ENCODE results near the gene ACTC1. TPM values are rescaled to one million over a fixed set of nuclear protein-coding genes. Genes with fewer than 3 reads are reported as not detected.

ACTC1 gene
- total RNA-seq, 1 donor from 2014 or later: not detected

DNA sequence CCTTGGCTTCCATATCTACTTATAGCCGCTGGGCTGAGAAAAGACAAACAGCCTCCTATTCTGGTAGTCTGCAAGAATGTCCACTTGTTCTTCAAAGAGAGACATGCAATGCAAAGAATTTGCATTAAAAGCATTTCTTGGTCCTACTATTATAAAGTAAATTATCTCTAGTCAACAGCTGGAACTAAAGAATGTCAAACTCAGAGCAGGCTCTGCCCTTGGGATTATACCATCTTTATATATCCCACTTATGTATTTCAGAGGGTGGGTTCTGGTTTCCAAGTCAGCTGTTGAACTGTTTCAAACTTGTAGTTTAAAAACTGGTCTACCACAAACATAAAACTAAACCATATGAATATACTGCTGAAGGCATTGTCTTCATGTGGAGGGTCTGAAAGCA is 7.0 kb upstream of the ACTC1 start:
- intact Hi-C loops (cut with micrococcal nuclease): no loop called here

DNA sequence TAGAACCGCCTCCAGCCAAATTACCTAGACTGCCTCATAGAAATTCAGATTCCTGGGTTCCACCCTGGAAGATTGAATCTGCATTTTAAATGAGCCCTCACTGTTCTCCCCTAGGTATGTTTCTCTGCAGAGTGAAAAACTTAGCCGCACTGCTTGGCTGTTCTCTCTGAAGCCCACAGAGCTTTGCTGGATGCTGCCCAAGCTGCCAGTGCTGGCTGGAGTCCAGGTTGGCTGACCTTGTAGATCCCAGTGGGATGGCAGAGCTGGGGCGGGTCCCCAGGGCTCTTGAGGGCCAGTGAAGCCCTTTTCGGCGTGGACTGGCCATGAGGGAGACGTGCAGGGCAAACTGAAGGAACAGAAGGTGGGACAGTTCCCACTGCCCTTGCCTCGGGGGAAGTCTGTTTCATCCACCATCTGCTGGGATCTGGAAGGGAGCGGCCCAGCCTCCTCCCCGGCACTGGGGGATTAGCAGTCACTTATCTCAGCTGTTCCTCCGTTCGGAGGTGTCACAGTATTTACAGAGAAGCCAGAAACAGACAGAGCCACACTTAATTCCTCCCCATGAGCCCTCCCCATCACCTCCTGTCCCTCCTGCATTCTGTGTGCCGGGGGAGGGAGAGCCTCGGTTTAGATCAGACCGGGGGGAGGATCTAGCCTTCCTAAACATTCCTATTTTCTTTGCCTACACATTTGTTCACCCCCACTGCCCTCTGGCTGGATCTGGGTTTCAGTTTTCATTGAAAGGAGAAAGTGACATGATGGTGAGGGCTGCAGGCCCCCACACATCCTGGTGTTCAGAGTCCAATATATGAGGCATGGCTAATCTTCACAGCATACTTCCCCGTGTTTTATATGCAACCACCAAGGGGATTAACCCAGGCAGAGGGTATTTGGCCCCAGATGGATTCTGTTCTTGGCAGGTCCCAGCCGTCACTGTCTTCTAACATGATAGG is 4.1 kb upstream of the ACTC1 start:
- intact Hi-C loops (cut with micrococcal nuclease): no loop called here

DNA sequence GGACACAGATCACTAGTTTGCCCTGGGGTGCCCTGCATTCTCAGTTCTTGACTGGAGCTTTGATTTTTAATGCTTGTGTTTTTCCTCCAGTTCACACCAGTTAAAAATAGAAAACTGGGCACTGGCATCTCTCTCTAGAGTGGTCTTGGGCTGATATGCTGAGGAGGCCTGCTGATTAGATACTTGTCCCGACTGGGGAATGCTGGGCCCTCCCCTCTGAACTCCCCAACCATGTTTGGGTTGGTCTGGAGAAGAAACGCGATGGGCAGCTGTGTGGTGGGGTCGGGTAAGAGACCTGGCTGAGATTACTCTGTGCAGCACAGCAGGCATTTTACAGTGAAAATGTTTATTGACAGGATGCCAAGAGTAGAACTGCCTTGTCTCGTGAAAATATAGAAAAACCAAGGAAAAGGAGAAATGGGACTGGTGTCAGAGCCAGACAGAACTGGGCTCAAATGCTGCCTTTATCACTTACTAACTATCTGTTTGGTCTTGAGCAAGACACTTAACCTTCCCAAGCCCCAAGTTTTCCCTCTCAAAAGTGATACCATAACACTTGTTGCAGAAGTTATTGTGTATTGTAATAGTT is 1.6 kb upstream of the ACTC1 start:
- intact Hi-C loops (cut with micrococcal nuclease): no loop called here

DNA sequence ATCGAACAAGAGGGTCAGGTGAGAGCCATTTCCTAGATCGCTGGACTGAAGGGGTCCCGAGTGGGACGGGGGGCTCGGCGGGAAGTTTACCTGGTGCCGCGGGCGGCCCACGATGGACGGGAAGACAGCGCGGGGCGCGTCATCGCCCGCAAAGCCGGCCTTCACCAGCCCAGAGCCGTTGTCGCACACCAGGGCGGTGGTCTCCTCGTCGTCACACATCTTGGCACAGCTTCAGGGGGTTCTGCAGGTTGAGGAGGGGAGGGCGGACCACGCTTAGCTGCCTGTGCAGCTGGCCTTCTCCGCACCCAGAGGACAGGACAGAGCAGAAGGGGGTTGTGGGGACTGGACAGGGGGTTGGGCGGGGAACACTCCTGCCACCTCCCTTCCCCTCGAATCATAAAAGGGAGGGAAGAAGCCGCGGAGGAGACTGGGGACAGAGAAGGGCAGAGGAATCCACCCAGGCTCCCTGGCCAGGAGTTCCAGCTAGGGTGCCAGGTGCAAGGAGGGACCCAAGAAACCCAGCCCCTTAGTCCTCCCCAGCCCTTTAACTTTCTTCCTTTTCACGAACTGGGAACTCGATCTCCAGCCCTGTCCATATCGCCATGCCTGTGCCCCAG is 651 bp downstream of the ACTC1 start:
- intact Hi-C loops (cut with micrococcal nuclease): no loop called here

DNA sequence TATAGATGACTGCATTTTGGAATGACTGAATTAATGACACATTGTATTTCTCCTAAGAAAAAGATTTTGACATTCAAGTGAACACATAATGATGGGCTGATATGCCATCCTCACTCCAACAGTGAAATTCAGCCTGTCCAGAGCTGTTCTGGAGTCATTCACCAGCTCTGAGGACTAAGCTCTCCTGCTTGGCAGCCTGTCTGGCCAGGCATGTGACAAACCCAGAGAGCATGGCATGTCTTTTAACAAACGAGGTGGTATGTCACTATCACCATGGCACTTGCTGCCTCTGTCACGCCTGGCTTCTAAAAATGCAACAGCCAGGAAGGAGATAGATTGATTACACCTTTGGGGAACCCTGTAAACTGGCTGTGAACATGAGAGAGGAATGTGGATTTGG is 1.4 kb downstream of the ACTC1 start:
- intact Hi-C loops (cut with micrococcal nuclease): no loop called here

DNA sequence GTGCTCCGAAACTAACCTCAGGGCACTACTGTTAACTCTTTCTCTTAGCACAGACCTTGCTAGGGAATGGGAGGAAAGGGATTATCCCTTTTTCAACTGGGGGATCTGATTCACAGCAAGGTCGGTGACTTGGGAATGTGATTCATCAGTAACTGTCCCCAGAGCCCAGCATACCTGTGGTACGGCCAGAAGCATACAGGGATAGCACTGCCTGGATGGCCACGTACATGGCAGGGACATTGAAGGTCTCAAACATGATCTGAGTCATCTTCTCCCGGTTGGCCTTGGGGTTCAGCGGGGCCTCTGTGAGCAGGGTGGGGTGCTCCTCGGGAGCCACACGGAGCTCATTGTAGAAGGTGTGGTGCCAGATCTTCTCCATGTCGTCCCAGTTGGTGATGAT is 2.3 kb downstream of the ACTC1 start:
- intact Hi-C loops (cut with micrococcal nuclease): no loop called here

DNA sequence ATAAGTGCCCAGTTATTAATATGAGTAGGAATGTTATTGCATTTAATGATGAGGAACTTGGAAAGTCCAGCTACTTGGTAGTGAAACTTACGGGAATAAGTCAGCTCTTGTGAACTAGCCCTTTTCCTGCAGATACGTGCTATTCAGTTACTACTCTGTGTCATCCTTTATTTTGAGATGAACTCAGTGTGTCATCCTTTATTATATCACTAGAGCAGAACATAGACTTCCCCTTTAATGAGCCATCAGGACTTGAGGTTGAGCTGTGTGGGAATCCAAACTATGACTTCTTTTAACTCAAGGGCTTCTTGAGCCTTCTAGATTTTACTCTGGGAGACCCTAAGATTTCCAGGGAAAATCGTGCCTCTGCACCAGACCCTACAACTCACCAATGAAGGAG is 3.6 kb downstream of the ACTC1 start:
- intact Hi-C loops (cut with micrococcal nuclease): no loop called here

DNA sequence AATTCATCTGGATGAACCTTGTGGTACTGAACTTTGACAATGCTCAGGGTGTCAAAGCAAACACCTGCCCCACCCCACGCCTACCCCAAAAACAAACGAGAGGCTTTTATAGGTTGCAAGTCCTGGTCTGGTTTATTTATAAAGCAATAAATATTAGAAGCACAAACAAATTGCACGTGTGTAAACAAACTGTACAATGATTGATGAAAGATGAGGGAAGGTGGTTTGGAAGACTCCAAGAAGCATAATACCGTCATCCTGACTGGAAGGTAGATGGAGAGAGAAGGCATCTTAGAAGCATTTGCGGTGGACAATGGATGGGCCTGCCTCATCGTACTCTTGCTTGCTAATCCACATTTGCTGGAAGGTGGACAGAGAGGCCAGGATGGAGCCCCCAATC is 5.2 kb downstream of the ACTC1 start:
- intact Hi-C loops (cut with micrococcal nuclease): no loop called here

DNA sequence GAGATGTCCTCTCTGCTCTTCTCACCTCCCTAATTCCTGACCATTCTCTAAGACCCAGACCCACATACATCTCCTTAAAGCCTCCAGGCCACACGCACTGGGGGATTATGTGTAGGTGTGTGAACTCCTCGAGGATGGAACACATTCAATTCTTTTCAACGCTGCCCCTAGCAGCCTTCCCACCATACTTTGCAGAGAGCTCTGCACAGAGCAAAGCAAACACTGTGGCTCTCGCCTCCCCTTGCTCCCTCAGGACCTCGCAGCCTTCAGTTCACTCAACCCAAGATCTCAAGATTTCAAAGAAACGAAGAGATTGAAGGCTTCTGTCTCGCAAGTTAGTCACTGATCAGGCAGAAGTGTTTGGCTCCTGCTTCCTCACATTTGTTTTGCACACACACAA is 6.0 kb downstream of the ACTC1 start:
- intact Hi-C loops (cut with micrococcal nuclease): no loop called here

DNA sequence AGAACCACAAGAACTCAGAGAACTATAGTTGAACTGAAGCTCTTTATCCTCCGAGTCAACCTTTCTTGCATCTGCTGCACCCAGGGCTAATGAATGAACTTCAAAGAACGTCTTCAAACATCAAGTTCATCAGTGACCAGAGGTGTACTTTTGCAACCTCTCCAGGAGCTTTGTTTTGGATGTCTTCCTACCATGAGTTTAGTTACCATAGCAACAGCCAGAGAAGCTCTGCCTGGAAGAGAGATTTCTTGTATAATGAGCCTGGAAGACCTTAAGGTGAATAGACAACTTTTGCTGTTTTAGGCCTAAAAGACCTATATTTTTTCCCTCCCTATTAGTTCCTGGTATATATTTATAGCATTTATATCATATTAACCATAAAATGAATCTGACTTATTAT is 9.1 kb downstream of the ACTC1 start:
- intact Hi-C loops (cut with micrococcal nuclease): no loop called here

DNA sequence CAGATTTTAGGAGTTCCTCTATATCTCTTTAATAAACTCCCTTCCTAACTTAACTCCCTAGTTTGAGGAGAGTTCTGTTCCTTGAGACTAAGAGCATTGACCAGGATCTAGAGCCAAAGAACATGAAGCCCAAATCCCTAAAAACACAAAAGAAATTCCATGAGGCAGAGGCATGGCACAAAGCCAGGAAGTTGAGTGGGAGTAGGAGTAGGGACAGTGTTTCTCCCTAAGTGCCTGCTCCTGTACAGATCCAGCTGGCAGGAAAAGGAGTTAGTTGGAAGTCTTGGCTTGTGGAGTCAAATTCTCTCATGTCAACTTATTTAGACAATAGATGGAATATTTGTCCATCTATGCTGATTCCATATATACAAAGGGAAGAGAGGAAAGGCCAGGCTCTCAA is 11.4 kb downstream of the ACTC1 start:
- intact Hi-C loops (cut with micrococcal nuclease): no loop called here

DNA sequence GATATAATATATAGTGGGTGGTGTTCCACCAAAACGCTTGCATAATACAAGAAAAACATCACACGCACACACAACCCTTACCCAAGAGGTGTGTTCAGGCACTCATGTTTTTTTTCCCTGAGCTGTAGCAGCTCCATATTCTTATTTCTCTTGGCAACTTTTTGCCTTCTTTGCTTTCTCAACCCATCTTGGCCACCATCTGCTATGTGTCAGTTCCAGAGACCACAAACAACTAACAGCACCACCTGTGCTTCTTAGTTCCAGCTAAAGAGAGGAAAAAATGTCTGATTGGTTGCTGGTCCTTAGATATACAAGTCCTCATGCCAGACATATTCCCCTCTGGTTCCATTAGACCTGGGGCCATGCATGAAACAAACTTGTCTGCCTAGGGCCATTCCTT is 11.9 kb downstream of the ACTC1 start:
- intact Hi-C loops (cut with micrococcal nuclease): no loop called here

DNA sequence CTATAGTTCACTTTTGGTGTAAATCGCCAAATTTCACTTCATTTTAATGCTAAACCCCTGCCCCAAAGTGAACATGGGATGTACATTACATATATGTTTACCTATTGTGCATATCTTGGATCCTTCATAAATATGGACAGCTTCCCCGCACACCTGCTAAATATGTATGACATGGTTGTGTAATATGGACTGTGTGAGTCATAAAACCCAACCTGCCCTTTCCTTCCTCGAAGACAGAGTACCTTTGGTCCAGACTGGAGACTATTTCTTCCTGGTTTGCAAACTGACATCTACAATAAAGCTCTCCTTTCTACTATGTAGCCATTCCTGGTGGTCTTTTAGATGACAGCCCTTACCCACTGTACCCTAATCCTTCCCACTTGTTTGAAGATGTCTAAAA is 12.4 kb downstream of the ACTC1 start:
- intact Hi-C loops (cut with micrococcal nuclease): no loop called here

DNA sequence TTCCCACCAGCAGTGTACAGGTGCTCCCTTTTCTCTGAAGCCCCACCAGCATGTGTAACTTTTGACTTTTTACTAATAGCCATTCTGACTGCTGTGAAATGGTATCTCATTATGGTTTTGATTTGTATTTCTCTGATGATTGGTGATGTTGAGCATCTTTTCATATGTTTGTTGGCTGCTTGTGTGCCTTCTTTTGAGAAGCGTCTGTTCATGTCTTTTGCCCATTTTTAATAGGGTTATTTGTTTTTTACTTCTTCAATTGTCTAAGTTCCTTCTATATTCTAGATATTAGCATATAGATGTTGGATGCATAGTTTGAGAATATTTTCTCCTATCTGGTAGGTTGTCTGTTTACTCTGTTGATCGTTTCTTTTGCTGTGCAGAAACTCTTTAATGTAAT is 14.6 kb downstream of the ACTC1 start:
- intact Hi-C loops (cut with micrococcal nuclease): no loop called here

DNA sequence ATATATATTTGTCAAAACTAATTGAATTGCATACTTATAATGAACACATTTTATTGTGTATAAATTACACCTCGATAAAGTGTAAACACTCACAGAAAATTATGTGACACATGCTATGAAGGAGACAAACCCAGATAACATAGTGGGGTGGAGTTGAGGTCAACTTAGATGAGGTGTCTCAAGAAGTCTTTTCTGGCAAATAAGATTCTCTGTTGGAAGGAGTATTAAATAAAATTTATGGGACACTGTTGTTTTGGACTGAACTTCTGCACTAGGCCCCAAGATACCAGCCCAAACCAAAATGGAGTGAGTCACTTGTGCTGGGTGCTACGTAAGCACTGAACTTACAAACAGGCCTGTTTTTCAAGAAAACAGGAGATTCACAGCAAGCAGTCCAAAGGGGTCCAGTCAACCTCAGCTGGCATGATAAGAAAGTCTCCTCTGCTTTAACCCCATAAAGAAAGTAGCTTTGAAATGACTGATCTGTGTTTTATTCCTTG is 18.7 kb downstream of the ACTC1 start:
- intact Hi-C loops (cut with micrococcal nuclease): no loop called here

DNA sequence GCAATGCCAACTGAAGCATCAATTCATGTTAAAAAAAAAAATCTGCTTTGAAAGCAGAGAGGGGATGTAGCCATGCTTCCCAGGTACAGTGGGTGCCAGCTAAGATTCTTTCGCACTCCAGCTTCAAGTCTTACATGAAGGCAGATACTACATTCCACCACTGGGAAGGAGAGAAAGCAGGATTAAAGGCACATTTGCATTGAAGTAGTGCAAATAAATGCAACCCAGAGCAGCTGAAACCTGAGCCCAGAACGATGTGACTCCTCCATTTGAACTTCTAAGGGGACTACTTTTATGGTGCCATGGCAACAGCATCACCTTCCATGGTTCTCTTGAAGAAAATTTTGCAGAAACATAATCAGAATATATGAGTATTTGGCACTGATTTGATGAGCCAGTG is 21.4 kb downstream of the ACTC1 start:
- intact Hi-C loops (cut with micrococcal nuclease): no loop called here

DNA sequence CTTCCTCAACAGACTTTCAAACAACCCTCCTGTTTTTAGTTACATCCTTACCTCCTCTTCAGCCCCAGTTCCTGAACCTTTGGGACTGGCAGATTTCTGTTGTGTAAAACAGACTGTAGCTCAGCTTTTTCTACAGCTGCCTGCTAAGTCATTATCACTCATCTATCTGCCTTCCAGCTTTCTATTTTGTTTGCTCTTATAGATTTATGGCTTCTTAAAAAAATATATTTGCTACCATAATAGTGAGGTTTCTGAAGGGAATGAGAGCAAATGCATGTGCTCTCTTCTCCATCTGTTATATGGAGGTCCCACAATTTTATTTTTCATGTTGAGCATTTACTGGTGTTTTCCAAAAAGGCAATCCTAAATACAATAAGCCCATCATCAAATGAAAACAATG is 22.3 kb downstream of the ACTC1 start:
- intact Hi-C loops (cut with micrococcal nuclease): no loop called here

DNA sequence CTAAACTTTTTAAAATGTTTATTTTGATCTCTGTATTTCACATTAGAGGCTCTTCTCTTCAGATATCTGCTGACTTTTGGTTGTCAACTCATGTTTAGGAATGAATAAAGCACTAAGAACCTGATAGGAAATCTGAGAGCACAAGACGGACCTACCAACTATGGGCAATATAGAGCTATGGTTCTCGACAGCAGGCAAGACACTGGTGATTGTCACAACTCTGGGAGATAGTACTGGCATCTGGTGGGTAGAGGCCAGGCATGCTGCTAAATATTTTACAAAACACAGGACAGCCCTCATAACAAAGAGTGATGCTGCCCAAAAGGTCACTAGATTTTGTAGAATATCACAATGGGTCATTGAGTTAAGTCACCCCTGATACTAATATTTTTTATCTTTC is 23.0 kb downstream of the ACTC1 start:
- intact Hi-C loops (cut with micrococcal nuclease): no loop called here

DNA sequence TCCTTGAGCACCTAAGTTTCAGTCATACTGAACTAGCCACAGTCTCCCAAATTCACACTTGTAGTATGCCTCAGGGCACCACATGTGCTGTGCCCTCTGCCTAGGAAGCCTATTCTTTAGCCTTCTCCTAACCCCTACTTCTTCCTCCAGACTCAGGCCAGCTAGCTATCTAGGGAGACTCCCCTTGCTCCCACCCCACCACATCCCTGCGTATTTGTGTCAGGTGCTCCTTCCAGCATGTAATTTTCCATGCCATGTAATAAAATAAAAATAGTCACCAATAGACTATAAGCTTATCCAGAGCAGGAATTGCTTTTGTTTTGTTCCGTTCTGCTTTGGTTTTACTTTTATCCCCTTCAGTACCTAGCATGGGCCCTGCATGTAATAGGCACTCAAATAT is 25.6 kb downstream of the ACTC1 start:
- intact Hi-C loops (cut with micrococcal nuclease): no loop called here

DNA sequence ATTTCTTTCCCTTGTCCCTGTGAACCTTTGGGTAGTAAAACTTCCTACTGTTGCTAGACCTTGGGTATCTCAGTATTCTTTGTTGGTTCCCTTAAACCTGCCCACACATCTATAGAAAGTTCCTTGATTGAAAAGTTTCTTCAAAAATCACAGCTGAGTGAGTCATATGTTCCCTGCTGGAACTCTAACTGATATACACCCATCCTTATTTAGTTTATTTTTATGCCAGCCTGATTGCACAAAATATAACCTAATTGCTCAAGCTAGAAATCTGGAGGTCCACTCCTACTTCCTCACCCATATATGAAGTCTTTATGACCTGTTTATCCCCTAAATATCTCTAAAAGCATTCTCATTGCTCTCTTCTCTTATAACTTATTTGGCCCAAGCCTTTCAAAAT is 26.8 kb downstream of the ACTC1 start:
- intact Hi-C loops (cut with micrococcal nuclease): no loop called here

DNA sequence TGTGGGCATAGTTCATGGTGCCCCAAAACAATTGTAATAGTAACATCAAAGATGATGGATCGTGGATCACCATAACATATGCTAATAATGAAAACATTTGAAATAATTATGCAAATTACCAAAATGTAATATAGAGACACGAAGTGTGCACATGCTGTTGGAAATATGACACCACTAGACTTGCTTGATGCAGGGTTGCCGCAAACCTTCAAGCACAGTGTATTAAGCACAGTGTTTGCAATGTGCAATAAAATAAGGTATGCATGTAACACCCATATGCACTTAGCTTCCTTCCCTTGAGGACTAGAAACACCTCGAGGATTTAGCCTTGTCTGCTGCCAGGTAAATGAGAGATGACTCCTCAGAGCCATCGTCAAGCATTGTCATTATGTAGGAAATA is 29.6 kb downstream of the ACTC1 start:
- intact Hi-C loops (cut with micrococcal nuclease): no loop called here

DNA sequence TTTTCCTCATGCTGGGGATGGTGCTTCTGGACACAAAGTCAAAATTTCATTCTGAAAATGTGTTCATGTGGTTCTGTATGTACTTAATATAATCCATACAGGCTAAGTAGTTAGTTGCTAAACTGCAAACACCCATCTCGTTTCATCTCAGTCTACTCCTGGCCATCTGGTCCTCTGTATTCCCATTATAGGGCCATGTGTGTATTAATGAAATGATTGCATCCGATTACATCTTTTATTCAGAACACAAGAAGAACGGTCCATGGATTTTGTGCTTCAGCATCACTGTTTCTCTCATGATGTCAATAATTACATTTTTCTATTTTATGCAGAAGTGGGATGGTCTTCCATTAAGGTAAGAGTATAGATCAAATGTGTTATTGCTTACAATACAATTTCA is 34.4 kb downstream of the ACTC1 start:
- intact Hi-C loops (cut with micrococcal nuclease): no loop called here
